GM12891 (cell line): ENCODE results near the gene SURF4.

Experiments
- PAX5 ChIP-seq: IDR thresholded peaks from 2 replicates; pipeline ENCODE4 v1.6.1; 2011; ENCODE audit warnings: low read length, moderate library complexity, mild to moderate bottlenecking; ENCODE audit not compliant: insufficient read depth, severe bottlenecking
- POLR2A ChIP-seq: IDR thresholded peaks from 2 replicates; pipeline ENCODE4 v1.6.1; 2011; ENCODE audit warnings: low read depth, low read length, control low read depth
- POLR2AphosphoS5 ChIP-seq: IDR thresholded peaks from 2 replicates; pipeline ENCODE4 v1.6.1; 2011; ENCODE audit warnings: low read depth, low read length, control low read depth
- POU2F2 ChIP-seq: IDR thresholded peaks from 2 replicates; pipeline ENCODE4 v1.6.1; 2011; ENCODE audit warnings: low read depth, mild to moderate bottlenecking, control low read depth, low read length, moderate library complexity
- SPI1 ChIP-seq: IDR thresholded peaks from 2 replicates; pipeline ENCODE4 v1.6.1; 2011; ENCODE audit warnings: low read depth, low read length, control low read depth
- TAF1 ChIP-seq: IDR thresholded peaks from 2 replicates; pipeline ENCODE4 v1.6.1; 2011; ENCODE audit warnings: low read depth, low read length, control low read depth

DNA sequence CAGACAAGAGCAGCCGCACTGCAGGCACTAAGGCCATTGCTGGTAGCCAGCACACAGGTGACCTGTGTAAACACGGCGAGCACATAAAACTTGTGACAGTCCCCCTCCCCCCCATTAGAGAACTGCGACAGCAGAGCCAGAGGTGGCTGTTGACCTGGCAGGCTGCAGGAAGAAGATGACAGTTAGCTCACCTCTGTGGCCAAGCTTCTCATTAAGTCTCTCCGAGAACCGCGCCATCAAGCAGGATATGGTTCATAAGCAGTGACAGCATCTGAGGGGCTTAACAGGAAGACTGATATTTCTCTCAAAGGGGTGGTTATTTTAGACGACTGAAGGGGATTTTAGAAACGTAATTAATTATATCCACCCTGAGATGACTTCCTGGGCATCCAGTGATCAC lies 5.2 kb downstream of the SURF4 start:
- TF ChIP-seq POLR2AphosphoS5 (no peak), TAF1 (no peak), POLR2A (no peak), POU2F2 (no peak), SPI1 (no peak), PAX5 (no peak)
